Hepatocyte (in vitro differentiated cells): ENCODE results near the gene TMEM174. TPM values are rescaled to one million over a fixed set of nuclear protein-coding genes. Genes with fewer than 3 reads are reported as not detected.

Source experiments
- DNase-seq: peaks from one replicate; pipeline ENCODE4 v3.0.0-alpha.2; 2016; ENCODE audit warnings: low spot score
- H2AFZ ChIP-seq: fragments of 200-600 bp; sonication (generic); 2 replicates; pipeline ENCODE4 v1.6.0; 2016; ENCODE audit warnings: antibody characterized with exemption, mild to moderate bottlenecking
- H3K27ac ChIP-seq: fragments of 200-600 bp; sonication (generic); 2 replicates; pipeline ENCODE4 v1.5.1; 2016; ENCODE audit warnings: mild to moderate bottlenecking
- H3K27me3 ChIP-seq: fragments of 200-600 bp; sonication (generic); 2 replicates; pipeline ENCODE4 v1.6.1; 2016
- H3K36me3 ChIP-seq: fragments of 200-600 bp; sonication (generic); replicated peaks from 2 replicates; pipeline ENCODE4 v1.5.1; 2016; ENCODE audit warnings: low read depth; ENCODE audit not compliant: insufficient read depth
- H3K4me1 ChIP-seq: fragments of 200-600 bp; sonication (generic); 2 replicates; pipeline ENCODE4 v1.5.1; 2016; ENCODE audit warnings: mild to moderate bottlenecking, moderate library complexity; ENCODE audit not compliant: insufficient read depth
- H3K4me2 ChIP-seq: fragments of 200-600 bp; sonication (generic); 2 replicates; pipeline ENCODE4 v1.6.0; 2016
- H3K4me3 ChIP-seq: fragments of 200-600 bp; sonication (generic); 2 replicates; pipeline ENCODE4 v1.5.1; 2016; ENCODE audit warnings: mild to moderate bottlenecking
- H3K79me2 ChIP-seq: fragments of 200-600 bp; sonication (generic); 2 replicates; pipeline ENCODE4 v1.6.0; 2017; ENCODE audit warnings: mild to moderate bottlenecking
- H3K9me2 ChIP-seq: fragments of 200-600 bp; sonication (generic); replicated peaks from 2 replicates; pipeline ENCODE4 v1.6.0; 2017; ENCODE audit warnings: mild to moderate bottlenecking; ENCODE audit not compliant: insufficient read depth
- H3K9me3 ChIP-seq: fragments of 200-600 bp; sonication (generic); 2 replicates; pipeline ENCODE4 v1.5.1; 2016; ENCODE audit warnings: low read depth, mild to moderate bottlenecking
- H4K20me1 ChIP-seq: fragments of 200-600 bp; sonication (generic); 2 replicates; pipeline ENCODE4 v1.6.0; 2016; ENCODE audit warnings: mild to moderate bottlenecking; ENCODE audit not compliant: insufficient read depth, poor library complexity, severe bottlenecking
- EZH2 ChIP-seq: fragments of 200-600 bp; sonication (generic); IDR thresholded peaks from 2 replicates; pipeline ENCODE4 v1.6.1; 2016; ENCODE audit warnings: antibody characterized with exemption, mild to moderate bottlenecking, borderline replicate concordance
- EZH2phosphoT487 ChIP-seq: fragments of 200-600 bp; sonication (generic); IDR thresholded peaks from one replicate; pipeline ENCODE4 v1.6.1; 2018; ENCODE audit warnings: antibody characterized with exemption, mild to moderate bottlenecking, low read depth, moderate library complexity; ENCODE audit not compliant: unreplicated experiment, severe bottlenecking
- WGBS: methylation state at CpG from one replicate; pipeline ENCODE4 v1.1.6; 2016; ENCODE audit warnings: low lambda C conversion rate; ENCODE audit errors: missing lambda C conversion rate; 5-methylcytosine and 5-hydroxymethylcytosine counted together
- polyA plus RNA-seq: library from polyadenylated mRNA; unstranded; fragments of >200 nt; fragmentation: Nextera tagmentation; extraction: Ambion mirVana; gene quantifications from 2 replicates; pipeline ENCODE4 v1.2.1, GENCODE V29; 2016
- total RNA-seq: library from RNA; depleted of rRNA; stranded (reverse); fragments of >200 nt; gene quantifications from 2 replicates; pipeline ENCODE4 v1.2.3, GENCODE V29; 2014
- TF ChIP-seq, protein P1 (sequence below): fragments of 200-600 bp; sonication (generic); IDR thresholded peaks from 2 replicates; pipeline ENCODE4 v1.5.1; 2016; ENCODE audit warnings: antibody characterized with exemption, mild to moderate bottlenecking; ENCODE audit not compliant: poor library complexity

Gene TMEM174
- total and polyA plus RNA-seq, 2 experiments from 2014 or later, result not detected

DNA sequence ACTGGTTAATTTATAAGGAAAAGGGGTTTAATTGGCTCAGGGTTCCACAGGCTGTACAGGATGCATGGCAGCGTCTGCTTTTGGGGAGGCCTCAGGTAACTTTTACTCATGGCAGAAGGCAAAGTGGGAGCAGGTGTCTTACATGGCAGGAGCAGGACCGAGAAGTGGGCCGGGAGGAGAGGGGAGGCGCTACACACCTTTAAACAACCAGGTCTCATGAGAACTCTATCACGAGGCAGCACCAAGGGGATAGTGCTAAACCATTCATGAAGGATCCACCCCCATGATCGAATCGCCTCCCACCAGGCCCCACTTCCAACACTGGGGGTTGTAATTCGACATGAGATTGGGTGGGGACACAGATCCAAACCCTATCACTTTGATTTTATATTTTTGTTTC lies 31.0 kb upstream of the TMEM174 start:
- Histone ChIP-seq H4K20me1 (no peaks in the 10 kb centered on the region), H3K79me2 (no peaks in the 10 kb centered on the region), H3K27ac (no peak overlapping the region), H3K27me3 (no peaks in the 10 kb centered on the region), H3K4me1 (no peaks in the 10 kb centered on the region), H2AFZ (no peak overlapping the region), H3K4me2 (no peak overlapping the region), H3K9me2 (no peaks in the 10 kb centered on the region), H3K9me3 (no peaks in the 10 kb centered on the region), H3K36me3 (no peaks in the 10 kb centered on the region), H3K4me3 (no peak overlapping the region)
- no peak for DNase-seq
- 84% methylated on average over 7 of the region's 8 CpGs for WGBS
- TF ChIP-seq, protein P1, sequence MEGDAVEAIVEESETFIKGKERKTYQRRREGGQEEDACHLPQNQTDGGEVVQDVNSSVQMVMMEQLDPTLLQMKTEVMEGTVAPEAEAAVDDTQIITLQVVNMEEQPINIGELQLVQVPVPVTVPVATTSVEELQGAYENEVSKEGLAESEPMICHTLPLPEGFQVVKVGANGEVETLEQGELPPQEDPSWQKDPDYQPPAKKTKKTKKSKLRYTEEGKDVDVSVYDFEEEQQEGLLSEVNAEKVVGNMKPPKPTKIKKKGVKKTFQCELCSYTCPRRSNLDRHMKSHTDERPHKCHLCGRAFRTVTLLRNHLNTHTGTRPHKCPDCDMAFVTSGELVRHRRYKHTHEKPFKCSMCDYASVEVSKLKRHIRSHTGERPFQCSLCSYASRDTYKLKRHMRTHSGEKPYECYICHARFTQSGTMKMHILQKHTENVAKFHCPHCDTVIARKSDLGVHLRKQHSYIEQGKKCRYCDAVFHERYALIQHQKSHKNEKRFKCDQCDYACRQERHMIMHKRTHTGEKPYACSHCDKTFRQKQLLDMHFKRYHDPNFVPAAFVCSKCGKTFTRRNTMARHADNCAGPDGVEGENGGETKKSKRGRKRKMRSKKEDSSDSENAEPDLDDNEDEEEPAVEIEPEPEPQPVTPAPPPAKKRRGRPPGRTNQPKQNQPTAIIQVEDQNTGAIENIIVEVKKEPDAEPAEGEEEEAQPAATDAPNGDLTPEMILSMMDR, result no peak
- TF ChIP-seq EZH2 (no peak), EZH2phosphoT487 (no peak)

DNA sequence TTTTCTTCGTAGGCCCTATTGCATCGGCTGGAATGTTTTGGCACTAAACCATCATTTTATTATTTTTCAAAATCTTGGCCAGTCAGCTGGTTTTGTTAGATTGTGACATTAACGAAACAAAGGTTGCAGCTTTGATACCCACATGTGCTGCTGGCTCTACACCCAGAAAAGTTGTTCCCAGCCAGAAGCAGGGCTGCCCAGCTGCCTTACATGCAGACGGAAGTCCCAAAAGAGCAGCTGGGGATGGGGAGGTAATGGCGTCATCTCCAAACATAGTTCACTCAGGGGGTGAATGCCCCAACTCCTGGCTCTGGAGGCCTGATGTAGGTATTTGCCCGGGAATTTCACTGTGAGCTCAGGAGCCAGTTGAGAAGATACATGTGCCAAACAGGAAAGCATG lies 29.3 kb upstream of the TMEM174 start:
- no peaks in the 10 kb centered on the region for H3K9me3 ChIP-seq
- H3K4me2 ChIP-seq, result no peak overlapping the region
- H3K9me2 ChIP-seq, result no peaks in the 10 kb centered on the region
- H3K4me3 ChIP-seq, result no peak overlapping the region
- no peaks in the 10 kb centered on the region for H3K79me2 ChIP-seq
- no peaks in the 10 kb centered on the region for H3K36me3 ChIP-seq
- no peak overlapping the region for H3K27ac ChIP-seq
- no peaks in the 10 kb centered on the region for H3K27me3 ChIP-seq
- H2AFZ ChIP-seq, result no peak overlapping the region
- TF ChIP-seq, protein P1, result no peak
- TF ChIP-seq EZH2phosphoT487 (no peak), EZH2 (no peak)
- WGBS, result 94% methylated on average over 6 of the region's 6 CpGs
- H3K4me1 ChIP-seq, result no peaks in the 10 kb centered on the region
- H4K20me1 ChIP-seq, result no peaks in the 10 kb centered on the region
- DNase-seq, result no peak

DNA sequence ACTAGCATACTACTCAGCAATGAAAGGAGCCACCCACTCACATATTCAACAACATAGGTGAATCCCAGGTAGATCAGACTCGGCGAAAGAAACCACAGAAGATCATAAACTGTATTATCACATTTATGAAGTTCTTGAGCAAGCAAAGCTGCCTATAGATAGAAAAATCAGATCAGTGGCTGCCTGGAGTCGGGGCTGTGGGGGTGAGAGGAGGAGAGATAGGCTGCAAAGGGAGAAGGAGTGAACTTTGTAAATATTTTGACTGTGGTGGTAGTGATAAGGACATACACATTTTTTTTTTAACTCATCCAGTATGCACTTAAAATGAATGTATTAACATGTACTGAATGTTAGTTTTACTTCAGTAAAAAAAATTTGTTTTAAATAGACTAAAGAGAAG lies 23.5 kb upstream of the TMEM174 start:
- no peak overlapping the region for H2AFZ ChIP-seq
- no peaks in the 10 kb centered on the region for H3K36me3 ChIP-seq
- no peaks in the 10 kb centered on the region for H3K9me3 ChIP-seq
- 44% methylated on average over 3 of the region's 3 CpGs for WGBS
- no peaks in the 10 kb centered on the region for H3K9me2 ChIP-seq
- H3K27me3 ChIP-seq, result no peaks in the 10 kb centered on the region
- no peak overlapping the region for H3K27ac ChIP-seq
- no peak overlapping the region for H3K4me3 ChIP-seq
- TF ChIP-seq, protein P1, result no peak
- H3K79me2 ChIP-seq, result no peaks in the 10 kb centered on the region
- H4K20me1 ChIP-seq, result no peaks in the 10 kb centered on the region
- H3K4me1 ChIP-seq, result no peaks in the 10 kb centered on the region
- no peak for DNase-seq
- no peak overlapping the region for H3K4me2 ChIP-seq

DNA sequence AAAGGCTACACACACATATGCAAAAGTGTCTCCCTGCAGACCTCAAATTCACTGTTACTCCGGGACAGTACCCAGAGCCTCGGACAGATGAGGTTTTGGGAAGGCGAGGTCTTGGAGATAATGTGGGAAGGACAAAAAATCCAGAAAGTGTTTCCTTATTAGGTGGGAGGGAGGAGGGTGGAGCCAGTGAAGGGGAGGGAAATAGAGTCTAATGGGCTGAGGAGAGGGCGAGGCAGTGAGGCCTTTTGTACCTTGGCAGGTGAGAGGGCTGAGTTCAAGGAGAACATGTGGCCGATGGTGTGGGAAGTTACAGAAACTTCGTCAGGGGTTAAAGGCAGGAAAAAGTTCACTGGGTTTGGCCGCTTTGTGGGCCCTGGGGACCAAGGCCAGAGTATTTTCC lies 22.1 kb upstream of the TMEM174 start:
- no peaks in the 10 kb centered on the region for H4K20me1 ChIP-seq

More for the DNA sequence above, 22.1 kb upstream of the TMEM174 start:
- H3K27ac ChIP-seq, result no peak overlapping the region
- 69% methylated on average over 7 of the region's 7 CpGs for WGBS
- no peaks in the 10 kb centered on the region for H3K9me2 ChIP-seq
- no peaks in the 10 kb centered on the region for H3K36me3 ChIP-seq
- H3K9me3 ChIP-seq, result no peaks in the 10 kb centered on the region
- H3K4me2 ChIP-seq, result no peak overlapping the region
- no peaks in the 10 kb centered on the region for H3K4me1 ChIP-seq
- H2AFZ ChIP-seq, result no peak overlapping the region
- H3K4me3 ChIP-seq, result no peak overlapping the region
- TF ChIP-seq EZH2 (no peak), EZH2phosphoT487 (no peak)
- TF ChIP-seq, protein P1, result no peak
- H3K79me2 ChIP-seq, result no peaks in the 10 kb centered on the region
- DNase-seq, result no peak
- no peaks in the 10 kb centered on the region for H3K27me3 ChIP-seq
